Testis (tissue), 2 donors: ENCODE measurements around the gene CA5A.

Experiments used
- POLR2A ChIP-seq: fragments of 450-650 bp; IDR thresholded peaks from one replicate; pipeline ENCODE4 v1.6.1; 2017; ENCODE audit warnings: antibody characterized with exemption, mild to moderate bottlenecking, moderate library complexity
- TF ChIP-seq, protein P1 (sequence below), 3 experiments: fragments of 450-650 bp in 2 of 3; fragments of 200-600 bp in 1 of 3; sonication (generic) in 1 of 3; IDR thresholded peaks; one replicate each; pipeline ENCODE4 v1.5.1; 2016 to 2019; ENCODE audit warnings: antibody characterized with exemption in 3 of 3, mild to moderate bottlenecking in 2 of 3, moderate library complexity in 1 of 3

DNA sequence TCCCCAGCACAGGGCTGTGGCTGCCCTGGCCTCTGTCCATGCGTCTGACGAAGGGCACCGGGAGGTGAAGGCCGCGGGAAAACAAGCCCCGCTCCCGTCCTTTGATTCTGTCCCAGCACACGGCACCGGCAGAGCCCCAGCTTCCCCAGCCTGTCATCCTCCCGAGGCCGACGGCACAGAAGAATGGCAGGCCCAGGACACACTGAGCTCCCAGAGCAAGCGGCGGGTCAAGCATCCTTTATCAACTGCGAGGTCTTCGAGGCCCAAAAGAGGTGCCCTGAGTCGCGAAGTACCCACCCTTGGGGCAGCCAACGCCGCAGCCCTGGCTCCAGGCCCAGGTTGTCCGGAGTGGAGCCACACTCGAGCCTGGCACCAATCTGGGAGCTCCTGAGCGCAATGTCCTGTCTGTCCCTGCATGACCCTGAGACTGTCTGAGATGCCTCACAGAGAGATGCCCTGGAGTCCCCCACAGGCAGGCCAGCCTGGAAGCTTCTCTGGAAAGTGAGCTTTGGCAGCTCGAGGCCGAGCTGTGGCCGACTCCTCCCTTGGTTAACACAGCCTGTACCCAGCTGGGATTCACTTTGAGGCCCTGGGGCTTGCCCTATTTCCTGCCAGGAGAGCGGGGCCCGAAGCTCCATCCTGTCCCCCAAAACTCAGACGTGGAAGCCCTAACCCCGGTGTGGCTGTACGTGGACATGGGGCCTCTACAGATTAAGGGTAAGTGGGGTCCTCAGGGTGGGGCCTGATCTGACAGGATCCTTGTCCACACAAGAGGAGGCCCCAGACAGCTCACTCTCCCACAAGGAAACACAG is 90.3 kb downstream of the CA5A start:
- no peak for TF ChIP-seq POLR2A
- TF ChIP-seq, protein P1, sequence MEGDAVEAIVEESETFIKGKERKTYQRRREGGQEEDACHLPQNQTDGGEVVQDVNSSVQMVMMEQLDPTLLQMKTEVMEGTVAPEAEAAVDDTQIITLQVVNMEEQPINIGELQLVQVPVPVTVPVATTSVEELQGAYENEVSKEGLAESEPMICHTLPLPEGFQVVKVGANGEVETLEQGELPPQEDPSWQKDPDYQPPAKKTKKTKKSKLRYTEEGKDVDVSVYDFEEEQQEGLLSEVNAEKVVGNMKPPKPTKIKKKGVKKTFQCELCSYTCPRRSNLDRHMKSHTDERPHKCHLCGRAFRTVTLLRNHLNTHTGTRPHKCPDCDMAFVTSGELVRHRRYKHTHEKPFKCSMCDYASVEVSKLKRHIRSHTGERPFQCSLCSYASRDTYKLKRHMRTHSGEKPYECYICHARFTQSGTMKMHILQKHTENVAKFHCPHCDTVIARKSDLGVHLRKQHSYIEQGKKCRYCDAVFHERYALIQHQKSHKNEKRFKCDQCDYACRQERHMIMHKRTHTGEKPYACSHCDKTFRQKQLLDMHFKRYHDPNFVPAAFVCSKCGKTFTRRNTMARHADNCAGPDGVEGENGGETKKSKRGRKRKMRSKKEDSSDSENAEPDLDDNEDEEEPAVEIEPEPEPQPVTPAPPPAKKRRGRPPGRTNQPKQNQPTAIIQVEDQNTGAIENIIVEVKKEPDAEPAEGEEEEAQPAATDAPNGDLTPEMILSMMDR (IDR thresholded peaks at IDR 0.05): no peak
